Stimulated activated naive B cell treated with anti-CD40 and anti-IgM and Interleukin-4, amounts not matched to agents 10 μg/mL and 1 μg/mL and 100 μg/mL, for 72 hours (primary cell): ENCODE results near the gene PGGHG.
"Not testable (repeated sequence)": the region's sequence is repeated elsewhere in the genome, so short reads cannot be mapped to it uniquely, and the experiment has no call there.

ENCODE experiments used
- ATAC-seq, 2 donors: fragments of 150-1000 bp; cut with Tn5 transposase; replicated peaks; 2 replicates each; pipeline ENCODE4 v1.10.0; 2021; ENCODE audit warnings: moderate library complexity in 1 of 2
- DNase-seq: peaks from one replicate; pipeline ENCODE4 v3.0.0; 2021
- H3K27ac Mint-ChIP-seq: one replicate; pipeline ENCODE4 v1.8.0; 2022; ENCODE audit warnings: mild to moderate bottlenecking, mixed read lengths
- H3K27me3 Mint-ChIP-seq, 2 donors: one replicate each; pipeline ENCODE4 v1.8.0; 2022; ENCODE audit warnings: mixed read lengths in 2 of 2
- H3K36me3 Mint-ChIP-seq, 2 donors: one replicate each; pipeline ENCODE4 v1.8.0; 2022; ENCODE audit warnings: mixed read lengths in 2 of 2, mild to moderate bottlenecking in 1 of 2
- H3K4me1 Mint-ChIP-seq, 2 donors: one replicate each; pipeline ENCODE4 v1.8.0; 2022; ENCODE audit warnings: mixed read lengths in 2 of 2, mild to moderate bottlenecking in 1 of 2
- H3K4me3 Mint-ChIP-seq, 2 donors: one replicate each; pipeline ENCODE4 v1.8.0; 2022; ENCODE audit warnings: mild to moderate bottlenecking in 2 of 2, mixed read lengths in 2 of 2, moderate library complexity in 1 of 2
- H3K9me3 Mint-ChIP-seq, 2 donors: one replicate each; pipeline ENCODE4 v1.8.0; 2022; ENCODE audit warnings: mixed read lengths in 2 of 2, mild to moderate bottlenecking in 1 of 2

Gene PGGHG

GRCh38 chr11:326842-327580 is 38.1 kb downstream of the PGGHG start:
- peak; percentile 86 for ATAC-seq
- no peaks in the 10 kb centered on the region for H3K27me3 Mint-ChIP-seq
- peak; percentile 66 for DNase-seq
- H3K9me3 Mint-ChIP-seq, result no peaks in the 10 kb centered on the region
- H3K4me1 Mint-ChIP-seq, result peaks cover 37 to 56% of the 10 kb centered on the region in 2 donors
- peak overlapping the region; percentile 98 for H3K27ac Mint-ChIP-seq
- peak overlapping the region; percentile 52 to 66 for H3K4me3 Mint-ChIP-seq
- no peaks in the 10 kb centered on the region for H3K36me3 Mint-ChIP-seq

- Mint-ChIP-seq H3K4me3 (peak overlapping the region in 1 of 2 donors; percentile 40), H3K27ac (peak overlapping the region; percentile 82), H3K27me3 (no peaks in the 10 kb centered on the region), H3K4me1 (peaks cover 37 to 56% of the 10 kb centered on the region in 2 donors), H3K9me3 (no peaks in the 10 kb centered on the region), H3K36me3 (no peaks in the 10 kb centered on the region)
- DNase-seq (no peak), ATAC-seq (no peak)
Observed at GRCh38 chr11:327581-327923, 38.6 kb downstream of the PGGHG start.

- Mint-ChIP-seq H3K4me3 (no peak overlapping the region), H3K9me3 (no peaks in the 10 kb centered on the region), H3K4me1 (peaks cover 39 to 56% of the 10 kb centered on the region in 2 donors), H3K27ac (no peak overlapping the region), H3K27me3 (no peaks in the 10 kb centered on the region), H3K36me3 (no peaks in the 10 kb centered on the region)
- DNase-seq (no peak), ATAC-seq (no peak)
Observed at GRCh38 chr11:328012-328411, 39.1 kb downstream of the PGGHG start.

- not testable (repeated sequence) for H3K27ac Mint-ChIP-seq, H3K36me3 Mint-ChIP-seq, H3K9me3 Mint-ChIP-seq, ATAC-seq, H3K4me3 Mint-ChIP-seq, H3K27me3 Mint-ChIP-seq, DNase-seq
- H3K4me1 Mint-ChIP-seq, result peaks cover 41 to 56% of the 10 kb centered on the region in 2 donors
Observed at GRCh38 chr11:328516-329100, 39.7 kb downstream of the PGGHG start.

- ATAC-seq (no peak), DNase-seq (no peak)
- peaks cover 37 to 51% of the 10 kb centered on the region in 2 donors for H3K4me1 Mint-ChIP-seq
- H3K9me3 Mint-ChIP-seq, result no peaks in the 10 kb centered on the region
- H3K27ac Mint-ChIP-seq, result no peak overlapping the region
- no peaks in the 10 kb centered on the region for H3K36me3 Mint-ChIP-seq
- no peak overlapping the region for H3K4me3 Mint-ChIP-seq
- H3K27me3 Mint-ChIP-seq, result no peaks in the 10 kb centered on the region
Observed at GRCh38 chr11:329886-330253, 40.9 kb downstream of the PGGHG start.

GRCh38 chr11:330307-330693 is 41.4 kb downstream of the PGGHG start:
- H3K4me1 Mint-ChIP-seq, result peaks cover 37 to 50% of the 10 kb centered on the region in 2 donors
- ATAC-seq, result no peak

GRCh38 chr11:330694-331357 is 41.9 kb downstream of the PGGHG start:
- Mint-ChIP-seq H3K4me1 (peaks cover 38 to 51% of the 10 kb centered on the region in 2 donors), H3K27me3 (no peaks in the 10 kb centered on the region), H3K36me3 (no peaks in the 10 kb centered on the region), H3K27ac (no peak overlapping the region), H3K9me3 (no peaks in the 10 kb centered on the region), H3K4me3 (peak overlapping the region; percentile 20 to 32)
- ATAC-seq (no peak), DNase-seq (no peak)

More at GRCh38 chr11:330307-330693, 41.4 kb downstream of the PGGHG start:
- no peaks in the 10 kb centered on the region for H3K36me3 Mint-ChIP-seq
- no peaks in the 10 kb centered on the region for H3K27me3 Mint-ChIP-seq
- DNase-seq, result no peak
- no peak overlapping the region for H3K4me3 Mint-ChIP-seq
- no peaks in the 10 kb centered on the region for H3K9me3 Mint-ChIP-seq
- no peak overlapping the region for H3K27ac Mint-ChIP-seq

- Mint-ChIP-seq H3K27ac (no peak overlapping the region), H3K36me3 (no peaks in the 10 kb centered on the region), H3K27me3 (no peaks in the 10 kb centered on the region), H3K4me3 (peak overlapping the region in 1 of 2 donors; percentile 32), H3K4me1 (peaks cover 40 to 51% of the 10 kb centered on the region in 2 donors), H3K9me3 (no peaks in the 10 kb centered on the region)
- no peak for DNase-seq
- no peak for ATAC-seq
Observed at GRCh38 chr11:331358-332060, 42.6 kb downstream of the PGGHG start.

GRCh38 chr11:332651-333480 is 43.9 kb downstream of the PGGHG start:
- ATAC-seq (no peak), DNase-seq (no peak)
- H3K27ac Mint-ChIP-seq, result no peak overlapping the region
- H3K4me3 Mint-ChIP-seq, result no peak overlapping the region
- H3K4me1 Mint-ChIP-seq, result peaks cover 37 to 45% of the 10 kb centered on the region in 2 donors
- no peaks in the 10 kb centered on the region for H3K27me3 Mint-ChIP-seq
- no peaks in the 10 kb centered on the region for H3K36me3 Mint-ChIP-seq
- H3K9me3 Mint-ChIP-seq, result no peaks in the 10 kb centered on the region

- H3K4me3 Mint-ChIP-seq, H3K9me3 Mint-ChIP-seq: not testable (repeated sequence)
- peak overlapping the region; percentile 6 for H3K27ac Mint-ChIP-seq
Observed at GRCh38 chr11:333616-334263, 44.8 kb downstream of the PGGHG start.

GRCh38 chr11:334264-334994 is 45.5 kb downstream of the PGGHG start:
- no peak for DNase-seq
- H3K27ac Mint-ChIP-seq, result no peak overlapping the region
- no peak for ATAC-seq
- H3K9me3 Mint-ChIP-seq, result no peaks in the 10 kb centered on the region
- H3K27me3 Mint-ChIP-seq, result no peaks in the 10 kb centered on the region
- no peak overlapping the region for H3K4me3 Mint-ChIP-seq
- H3K36me3 Mint-ChIP-seq, result no peaks in the 10 kb centered on the region
- peaks cover 34 to 38% of the 10 kb centered on the region in 2 donors for H3K4me1 Mint-ChIP-seq

More at GRCh38 chr11:333616-334263, 44.8 kb downstream of the PGGHG start:
- not testable (repeated sequence) for H3K27me3 Mint-ChIP-seq, H3K36me3 Mint-ChIP-seq, DNase-seq, ATAC-seq
- peaks cover 35 to 45% of the 10 kb centered on the region in 2 donors for H3K4me1 Mint-ChIP-seq

- H3K9me3 Mint-ChIP-seq, result peaks cover 0 to 1% of the 10 kb centered on the region in 2 donors
- DNase-seq (no peak), ATAC-seq (no peak)
- no peak overlapping the region for H3K4me3 Mint-ChIP-seq
- H3K27me3 Mint-ChIP-seq, result no peaks in the 10 kb centered on the region
- H3K4me1 Mint-ChIP-seq, result peaks cover 28 to 29% of the 10 kb centered on the region in 2 donors
- no peak overlapping the region for H3K27ac Mint-ChIP-seq
- H3K36me3 Mint-ChIP-seq, result peaks cover 0 to 4% of the 10 kb centered on the region in 2 donors
Observed at GRCh38 chr11:335779-336658, 47.1 kb downstream of the PGGHG start.
